NCI-H345 treated with DMSO at 0.1 percent for 48 hours (cell line): ENCODE results near the gene PKLR.
A peak's percentile ranks its signal among the peaks of the same experiment; 100 is the strongest.
"Not testable (repeated sequence)": the region's sequence is repeated elsewhere in the genome, so short reads cannot be mapped to it uniquely, and the experiment has no call there.

Experiments
- DNase-seq: peaks from one replicate; lab custom pipeline; 2025; ENCODE audit not compliant: unreplicated experiment; lab: John Stamatoyannopoulos, UW

PKLR gene

GRCh38 chr1:155256058-155256852, 45.0 kb downstream of the PKLR start:
- DNase-seq, result no peak

DNA sequence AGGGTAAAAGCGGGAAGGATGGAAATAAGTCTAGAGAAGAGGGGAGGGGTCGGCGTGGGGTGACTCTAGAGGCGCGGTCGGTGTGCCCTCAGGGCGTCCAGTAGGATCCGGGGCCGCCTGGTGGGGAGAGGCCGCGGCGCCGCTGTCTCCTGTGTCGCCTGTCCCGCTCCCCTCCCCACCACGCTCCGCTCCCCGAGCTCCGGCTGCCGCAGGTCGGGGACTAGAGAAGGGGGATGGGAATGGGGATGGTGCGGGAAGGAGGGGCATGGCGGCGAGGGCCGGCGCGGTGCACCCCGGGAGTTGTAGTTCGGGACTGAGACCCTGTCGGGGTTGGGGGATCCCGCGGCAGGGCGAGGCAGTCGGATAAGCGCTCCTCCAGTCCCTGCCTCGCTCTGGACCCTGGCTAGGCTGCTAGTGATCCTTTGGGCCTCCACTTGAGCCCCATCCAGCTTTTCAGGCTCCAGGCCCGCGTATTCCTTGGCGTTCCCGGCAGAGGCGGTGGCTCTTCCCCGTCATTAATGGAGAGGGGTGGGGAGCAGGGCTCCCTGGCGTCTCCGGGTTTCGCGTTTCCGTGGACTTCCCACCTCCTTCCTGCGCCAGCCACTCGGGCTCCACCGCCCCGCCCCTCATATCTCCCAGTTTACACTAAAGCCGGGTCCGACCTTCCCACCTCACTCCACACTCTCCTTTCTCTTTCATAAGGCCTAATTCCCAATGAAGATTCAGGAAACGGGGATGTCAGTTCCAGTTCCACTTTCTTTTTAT, 45.8 kb downstream of the PKLR start, which contains the start of gene ENTREP3:
TSS of gene ENTREP3 (minus strand) at position 241 of the 765 bp plus-strand sequence. CDS start 606 bp downstream, outside the sequence.
- DNase-seq, result peak; percentile 93

- no peak for DNase-seq
Observed at GRCh38 chr1:155254714-155255242, 46.5 kb downstream of the PKLR start.

DNA sequence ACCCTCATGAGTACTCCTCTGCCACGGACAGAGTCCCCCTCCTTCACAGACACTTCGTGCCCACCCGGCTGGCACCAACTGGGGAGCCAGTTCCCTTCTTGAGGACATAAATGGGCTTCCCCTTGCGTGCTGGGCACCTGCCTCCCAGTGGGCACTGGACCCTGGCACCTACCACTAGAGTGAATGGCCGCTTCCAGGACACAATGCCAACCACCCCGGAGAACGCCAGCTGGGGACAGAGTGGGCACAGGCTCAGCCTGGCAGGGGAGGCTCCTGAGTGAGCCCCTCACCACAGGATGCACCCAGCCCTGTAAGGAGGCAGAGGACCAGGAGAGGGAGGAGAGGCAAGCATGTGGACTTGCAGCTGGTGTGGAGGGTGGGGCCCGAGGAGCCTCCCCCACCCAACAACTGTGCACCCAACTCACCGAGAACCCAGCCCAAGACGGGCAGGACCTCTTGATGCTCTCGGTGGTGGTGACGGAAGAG, 47.0 kb downstream of the PKLR start:
- DNase-seq, result no peak

DNA sequence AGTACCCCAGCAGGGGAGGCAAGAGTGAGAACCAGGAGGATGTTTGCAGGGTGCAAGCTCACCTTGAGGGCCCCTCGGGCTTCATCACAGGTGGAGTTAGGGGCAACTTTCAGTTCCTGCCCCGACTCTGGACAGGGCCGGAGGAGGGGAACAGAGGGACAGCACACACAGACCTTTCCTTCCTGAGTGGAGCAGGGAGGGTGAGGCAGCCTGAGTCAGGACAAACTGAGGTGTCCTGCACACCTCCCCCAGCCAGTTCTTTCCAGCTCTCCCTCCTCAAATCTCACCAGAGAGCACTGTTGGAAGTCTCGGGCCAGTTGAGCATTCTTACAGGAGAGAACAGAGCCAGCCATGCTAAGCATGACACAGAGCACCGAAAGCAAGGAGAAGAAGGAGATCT, 47.4 kb downstream of the PKLR start:
- DNase-seq, result no peak

GRCh38 chr1:155253208-155253607, 48.0 kb downstream of the PKLR start:
- DNase-seq, result no peak

- no peak for DNase-seq
Observed at GRCh38 chr1:155251566-155251965, 49.7 kb downstream of the PKLR start.

- peak; percentile 99 for DNase-seq
Observed at GRCh38 chr1:155250633-155251449, 50.4 kb downstream of the PKLR start.

GRCh38 chr1:155250246-155250632, 51.0 kb downstream of the PKLR start:
- DNase-seq, result no peak

DNA sequence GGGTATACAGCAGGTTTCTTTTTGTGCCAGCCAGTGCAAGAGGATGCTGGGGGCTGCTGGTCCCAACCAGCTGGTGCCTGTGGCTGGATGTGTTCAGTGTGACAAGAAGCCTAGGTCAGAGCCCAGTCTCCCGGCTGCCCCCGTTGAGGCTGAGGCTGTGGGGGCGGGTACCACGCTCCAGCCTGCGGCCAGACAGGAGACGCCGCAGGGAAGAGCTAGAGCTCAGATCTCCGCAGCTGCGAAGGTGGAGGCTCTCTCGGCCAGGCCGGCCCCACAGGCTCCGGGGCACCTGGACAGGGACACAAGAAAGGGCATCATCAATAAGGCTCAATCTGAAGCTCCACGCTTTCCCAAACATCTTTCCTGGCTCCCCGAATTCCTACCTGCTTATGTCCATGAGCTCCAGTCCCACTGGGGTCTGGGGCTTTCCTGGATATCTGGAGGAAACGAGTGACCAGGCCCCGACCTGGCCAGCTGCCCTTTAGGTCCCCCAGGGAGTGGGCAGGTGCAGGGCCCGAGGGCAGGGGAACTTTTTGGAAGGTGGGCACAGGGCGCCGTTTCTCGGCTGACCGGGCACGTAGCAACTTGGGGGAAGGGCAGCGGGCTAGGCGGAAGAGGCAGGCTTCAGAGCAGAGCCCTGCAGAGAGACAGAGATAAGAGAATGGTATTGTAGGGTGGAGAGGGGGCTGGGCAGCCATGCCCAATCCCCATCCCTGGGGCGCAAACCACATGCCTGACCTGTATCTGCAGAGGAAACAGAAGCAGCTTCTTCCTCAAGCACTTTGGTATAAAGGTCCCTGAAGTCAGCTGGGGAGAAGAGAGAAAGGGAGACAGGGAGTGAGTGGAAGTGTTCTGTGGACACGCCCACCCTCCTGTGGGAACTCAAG, 53.3 kb downstream of the PKLR start:
- no peak for DNase-seq

GRCh38 chr1:155246796-155247195, 54.4 kb downstream of the PKLR start:
- not testable (repeated sequence) for DNase-seq

- no peak for DNase-seq
Observed at GRCh38 chr1:155245163-155245524, 56.1 kb downstream of the PKLR start.

GRCh38 chr1:155244368-155245162, 56.7 kb downstream of the PKLR start:
- DNase-seq, result peak; percentile 100

- no peak for DNase-seq
Observed at GRCh38 chr1:155242805-155243358, 58.4 kb downstream of the PKLR start.

DNA sequence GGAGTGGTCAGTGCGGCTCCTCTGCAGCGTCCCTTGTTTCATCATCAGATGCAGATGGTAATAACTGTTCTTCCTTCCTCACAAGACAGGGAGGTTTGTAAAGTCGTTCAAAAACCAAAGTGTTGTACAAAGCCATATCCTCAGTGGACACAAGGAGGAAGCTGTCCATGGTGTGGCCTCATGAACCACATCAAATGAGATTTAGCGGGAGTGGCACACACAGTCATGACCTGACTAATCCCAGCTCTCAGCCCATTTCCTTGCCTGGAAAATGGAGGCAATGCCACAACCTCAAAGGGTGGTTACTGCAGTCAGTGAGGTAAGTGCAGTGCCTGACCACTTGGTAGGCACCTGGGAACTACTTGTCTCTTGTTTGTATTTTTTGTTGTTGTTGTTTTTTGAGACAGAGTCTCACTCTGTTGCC, 59.4 kb downstream of the PKLR start:
- no peak for DNase-seq

DNA sequence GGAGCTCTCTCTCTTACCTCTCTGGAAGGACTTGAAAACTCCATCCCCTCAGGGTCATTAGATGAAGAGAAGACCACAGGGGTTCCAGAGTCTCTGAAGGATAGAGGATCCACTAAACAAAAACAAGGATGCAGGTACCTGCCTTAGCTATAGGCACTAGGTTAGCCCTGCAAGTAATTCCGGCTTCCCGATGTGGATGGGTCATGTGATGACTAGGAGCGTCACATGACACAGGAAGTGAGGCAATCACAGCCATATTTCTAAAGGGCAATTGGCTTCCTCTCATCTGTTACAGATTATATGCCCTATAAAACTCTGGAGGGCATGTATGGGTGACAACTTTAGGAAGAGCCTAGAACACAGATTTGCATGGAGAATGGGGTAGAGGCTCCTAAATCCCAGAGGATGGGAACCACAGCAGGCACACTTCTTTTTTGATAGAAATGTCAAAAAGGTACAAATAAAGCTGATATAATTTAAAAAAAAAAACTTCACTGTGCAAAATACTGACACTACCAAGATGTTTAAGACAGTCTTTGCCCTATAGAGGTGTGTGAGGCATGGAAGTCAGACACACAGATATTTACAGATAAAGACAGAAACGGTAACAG, 60.1 kb downstream of the PKLR start:
- DNase-seq, result peak; percentile 95
